Measurements from ENCODE around the gene PLPPR5. TPM values are rescaled to one million over a fixed set of nuclear protein-coding genes. Genes with fewer than 3 reads are reported as not detected.

PLPPR5 gene
- total and polyA plus RNA-seq, 10 donors: not detected

DNA sequence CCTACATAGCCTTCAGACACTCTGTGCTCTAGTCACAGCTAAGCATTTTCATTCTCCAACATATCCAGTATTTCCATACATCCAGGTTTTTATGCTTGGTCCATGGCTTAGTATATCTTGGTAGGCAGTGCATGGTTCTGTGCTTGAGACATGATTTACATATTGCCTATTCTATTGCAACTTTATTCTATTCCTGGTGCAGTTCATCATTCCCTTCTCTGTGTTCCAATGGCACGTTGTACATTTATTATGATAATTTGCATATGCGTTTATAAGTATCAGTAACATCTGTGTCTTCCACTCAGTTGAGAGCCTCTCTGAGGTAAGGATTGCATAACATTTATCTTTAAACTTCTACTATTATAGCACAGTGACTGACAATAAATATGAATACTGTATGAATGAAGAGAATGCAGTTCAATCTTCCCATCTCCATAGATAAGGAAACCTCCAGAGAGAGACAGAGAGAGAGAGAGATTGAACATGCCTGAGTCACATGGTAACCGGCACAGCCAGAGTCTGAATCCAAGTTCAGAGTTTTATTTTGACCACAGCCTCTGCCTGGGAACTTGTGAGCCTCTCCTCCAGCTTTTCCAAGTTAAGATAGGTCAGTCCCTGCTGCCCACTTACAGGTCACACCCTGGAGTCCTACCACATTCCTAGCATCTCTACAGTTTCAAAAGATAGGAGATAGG lies 41.5 kb downstream of the PLPPR5 start:
- 75 to 88% (median 84%) methylated on average over 3 of the region's 3 CpGs for WGBS, 5 donors
- intact Hi-C loops (cut with DNase I; ENCODE audit: low total_unique reads): no loop called here

GRCh38 chr1:98962156-98962555 lies 42.5 kb downstream of the PLPPR5 start:
- no peak overlapping the region for H3K27ac ChIP-seq
- intact Hi-C loops (cut with DNase I; ENCODE audit: low total_unique reads): no loop called here
- no peak for DNase-seq
- no peaks in the 10 kb centered on the region for H3K36me3 ChIP-seq
- peaks cover 0 to 5% (median 0%) of the 10 kb centered on the region in 7 donors for H3K27me3 ChIP-seq (replicated peaks in 1 of 7)
- no peak overlapping the region for H3K4me3 ChIP-seq
- TF ChIP-seq POLR2A (IDR thresholded peaks at IDR 0.05) (no peak), CTCF (IDR thresholded peaks at IDR 0.05 in 8 of 11, conservative IDR thresholded peaks at IDR 0.05 in 3 of 11) (no peak), POLR2AphosphoS5 (IDR thresholded peaks at IDR 0.05) (no peak)
- H3K9me3 ChIP-seq: no peaks in the 10 kb centered on the region
- no peaks in the 10 kb centered on the region for H3K4me1 ChIP-seq

More for the DNA sequence above, 41.5 kb downstream of the PLPPR5 start:
- H3K4me3 ChIP-seq: no peak overlapping the region
- H3K27me3 ChIP-seq (replicated peaks in 1 of 7): peaks cover 0 to 5% (median 0%) of the 10 kb centered on the region in 7 donors
- DNase-seq: no peak
- no peaks in the 10 kb centered on the region for H3K4me1 ChIP-seq
- H3K36me3 ChIP-seq: no peaks in the 10 kb centered on the region
- no peaks in the 10 kb centered on the region for H3K9me3 ChIP-seq
- TF ChIP-seq POLR2A (IDR thresholded peaks at IDR 0.05) (no peak), CTCF (IDR thresholded peaks at IDR 0.05 in 8 of 11, conservative IDR thresholded peaks at IDR 0.05 in 3 of 11) (no peak), POLR2AphosphoS5 (IDR thresholded peaks at IDR 0.05) (no peak)
- H3K27ac ChIP-seq: no peak overlapping the region

DNA sequence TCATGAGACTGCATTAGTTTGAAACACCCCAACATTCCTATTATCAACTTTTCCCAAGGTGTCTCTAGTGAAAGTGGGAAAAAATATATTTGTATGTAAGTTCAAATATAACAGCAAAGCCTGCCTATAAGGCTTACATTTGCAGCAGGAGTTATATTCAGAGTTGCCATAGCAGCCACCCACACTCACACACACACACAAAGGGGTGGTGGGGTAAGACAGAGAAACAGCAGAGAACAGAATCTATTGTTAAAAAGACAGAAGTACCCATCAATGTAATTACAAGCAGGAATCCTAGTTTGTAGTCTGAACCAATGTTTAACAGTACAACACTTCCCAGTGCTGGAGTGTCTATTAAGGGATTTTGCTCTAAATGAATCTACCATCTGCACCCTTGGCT lies 55.0 kb downstream of the PLPPR5 start:
- TF ChIP-seq CTCF (IDR thresholded peaks at IDR 0.05 in 8 of 11, conservative IDR thresholded peaks at IDR 0.05 in 3 of 11): no peak
- no peak for TF ChIP-seq POLR2A (IDR thresholded peaks at IDR 0.05)
- no peak for TF ChIP-seq POLR2AphosphoS5 (IDR thresholded peaks at IDR 0.05)
- no peaks in the 10 kb centered on the region for H3K36me3 ChIP-seq
- no peaks in the 10 kb centered on the region for H3K27me3 ChIP-seq (replicated peaks in 1 of 7)
- no peaks in the 10 kb centered on the region for H3K4me1 ChIP-seq
- H3K4me3 ChIP-seq: no peak overlapping the region
- intact Hi-C loops (cut with DNase I; ENCODE audit: low total_unique reads): no loop called here
- no peak overlapping the region for H3K27ac ChIP-seq
- H3K9me3 ChIP-seq: no peaks in the 10 kb centered on the region
- no peak for DNase-seq

GRCh38 chr1:98949166-98949565 lies 55.5 kb downstream of the PLPPR5 start:
- Histone ChIP-seq H3K27ac (no peak overlapping the region), H3K4me3 (no peak overlapping the region), H3K4me1 (no peaks in the 10 kb centered on the region), H3K9me3 (no peaks in the 10 kb centered on the region), H3K36me3 (no peaks in the 10 kb centered on the region), H3K27me3 (replicated peaks in 1 of 7) (no peaks in the 10 kb centered on the region)
- no peak for DNase-seq
- 35 to 85% (median 58%) methylated on average over 2 of the region's 2 CpGs for WGBS, 5 donors
- intact Hi-C loops (cut with DNase I; ENCODE audit: low total_unique reads): no loop called here
- TF ChIP-seq POLR2A (IDR thresholded peaks at IDR 0.05): no peak

- WGBS, 5 donors: 84 to 91% (median 86%) methylated on average over 3 of the region's 3 CpGs
- intact Hi-C loops (cut with DNase I; ENCODE audit: low total_unique reads): no loop called here
- Histone ChIP-seq H3K4me3 (no peak overlapping the region), H3K4me1 (no peaks in the 10 kb centered on the region), H3K9me3 (no peaks in the 10 kb centered on the region), H3K27me3 (replicated peaks in 1 of 7) (no peaks in the 10 kb centered on the region), H3K36me3 (no peaks in the 10 kb centered on the region), H3K27ac (no peak overlapping the region)
- DNase-seq: no peak
- TF ChIP-seq POLR2AphosphoS5 (IDR thresholded peaks at IDR 0.05): no peak
- no peak for TF ChIP-seq CTCF (IDR thresholded peaks at IDR 0.05 in 8 of 11, conservative IDR thresholded peaks at IDR 0.05 in 3 of 11)
- no peak for TF ChIP-seq POLR2A (IDR thresholded peaks at IDR 0.05)
Observed at GRCh38 chr1:98947071-98947470, 57.6 kb downstream of the PLPPR5 start.
